OCI-LY1 (cell line): ENCODE data around the gene TRDMT1.

Experiments
- CTCF ChIP-seq: fragments of 200-600 bp; sonication (generic), shearing (Covaris generic); IDR thresholded peaks from 2 replicates; pipeline ENCODE4 v1.5.1; 2017; ENCODE audit warnings: mild to moderate bottlenecking, antibody characterized with exemption, low read length, moderate library complexity, mixed read lengths
- EZH2 ChIP-seq: fragments of 200-600 bp; sonication (generic), shearing (Covaris generic); IDR thresholded peaks from 2 replicates; pipeline ENCODE4 v1.8.0; 2017; ENCODE audit warnings: borderline replicate concordance, mixed run types, mild to moderate bottlenecking, antibody characterized with exemption, low read length, moderate library complexity, mixed read lengths

- TF ChIP-seq CTCF (no peak), EZH2 (no peak)
These were observed 24.5 kb downstream of the TRDMT1 start for GRCh38 chr10:17177014-17177413.
